Omental fat pad (tissue), 4 donors: Measurements from ENCODE around the gene ABCC5. TPM values are rescaled to one million over a fixed set of nuclear protein-coding genes. Genes with fewer than 3 reads are reported as not detected.
"Not testable (repeated sequence)": the region's sequence is repeated elsewhere in the genome, so short reads cannot be mapped to it uniquely, and the experiment has no call there.

Source experiments
- ATAC-seq: fragments of 150-250 bp; one replicate; pipeline ENCODE4 v1.9.1; 2016; ENCODE audit warnings: mild to moderate bottlenecking, moderate library complexity; ENCODE audit not compliant: low FRiP score
- DNase-seq: peaks from one replicate; pipeline ENCODE4 v3.0.0-alpha.2; 2019; ENCODE audit warnings: low spot score
- total RNA-seq, 4 donors: library from RNA; depleted of rRNA; stranded (reverse); fragments of >200 nt; gene quantifications; one replicate each; pipeline ENCODE4 v1.1.0, GENCODE V29; 2016
- TF ChIP-seq, protein P1 (sequence below), 3 donors: fragments of 450-650 bp; IDR thresholded peaks; one replicate each; pipeline ENCODE4 v1.5.1; 2016 to 2017; ENCODE audit warnings: antibody characterized with exemption in 3 of 3, mild to moderate bottlenecking in 3 of 3, moderate library complexity in 2 of 3

ABCC5 gene
- total RNA-seq, 4 donors from 2014 or later: 19.7 to 32.0 (median 27.2) TPM

DNA sequence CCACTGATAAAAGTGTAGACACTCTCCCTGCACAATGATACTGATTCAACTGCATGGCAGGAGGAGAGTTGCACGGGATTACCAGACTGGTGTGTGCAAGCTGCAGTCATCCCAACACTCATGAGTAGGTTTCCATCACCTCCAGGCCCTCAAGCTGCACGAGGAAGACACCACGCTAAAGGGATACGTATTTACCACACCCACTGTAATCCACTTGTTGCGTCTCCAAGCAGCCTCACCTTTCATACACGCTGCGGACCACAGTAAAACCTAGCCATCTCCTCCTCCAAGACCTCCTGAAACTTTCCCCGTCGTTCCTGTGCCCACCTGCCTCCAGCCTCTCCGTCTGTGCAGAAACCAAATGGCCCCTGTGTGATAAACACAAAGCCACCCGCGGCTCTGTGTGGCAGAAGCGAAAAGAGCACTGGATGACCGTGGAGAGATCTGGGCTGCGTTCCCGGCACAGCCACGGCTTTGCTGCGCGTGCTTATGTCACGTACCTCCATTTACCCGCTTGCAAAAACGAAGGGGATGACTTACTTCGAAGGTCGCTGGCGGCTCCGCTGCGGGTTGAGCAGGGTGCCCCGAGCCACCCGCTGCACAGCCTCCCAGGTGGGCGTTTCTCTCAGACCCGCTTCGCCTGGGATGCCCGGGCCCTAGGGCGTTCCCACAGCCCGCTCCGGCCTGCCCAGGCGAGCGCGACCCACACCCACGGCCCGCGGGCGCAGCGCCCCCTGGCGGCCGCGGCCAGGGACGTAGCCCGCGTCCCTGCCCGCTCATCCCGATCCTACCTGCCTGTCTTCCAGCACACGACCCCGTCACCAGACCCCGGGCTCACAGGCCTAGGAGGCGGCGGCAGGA lies 643 bp downstream of the ABCC5 start:
- TF ChIP-seq, protein P1, sequence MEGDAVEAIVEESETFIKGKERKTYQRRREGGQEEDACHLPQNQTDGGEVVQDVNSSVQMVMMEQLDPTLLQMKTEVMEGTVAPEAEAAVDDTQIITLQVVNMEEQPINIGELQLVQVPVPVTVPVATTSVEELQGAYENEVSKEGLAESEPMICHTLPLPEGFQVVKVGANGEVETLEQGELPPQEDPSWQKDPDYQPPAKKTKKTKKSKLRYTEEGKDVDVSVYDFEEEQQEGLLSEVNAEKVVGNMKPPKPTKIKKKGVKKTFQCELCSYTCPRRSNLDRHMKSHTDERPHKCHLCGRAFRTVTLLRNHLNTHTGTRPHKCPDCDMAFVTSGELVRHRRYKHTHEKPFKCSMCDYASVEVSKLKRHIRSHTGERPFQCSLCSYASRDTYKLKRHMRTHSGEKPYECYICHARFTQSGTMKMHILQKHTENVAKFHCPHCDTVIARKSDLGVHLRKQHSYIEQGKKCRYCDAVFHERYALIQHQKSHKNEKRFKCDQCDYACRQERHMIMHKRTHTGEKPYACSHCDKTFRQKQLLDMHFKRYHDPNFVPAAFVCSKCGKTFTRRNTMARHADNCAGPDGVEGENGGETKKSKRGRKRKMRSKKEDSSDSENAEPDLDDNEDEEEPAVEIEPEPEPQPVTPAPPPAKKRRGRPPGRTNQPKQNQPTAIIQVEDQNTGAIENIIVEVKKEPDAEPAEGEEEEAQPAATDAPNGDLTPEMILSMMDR (IDR thresholded peaks at IDR 0.05): peak in 1 of 3 donors; percentile 84
- ATAC-seq: peak; percentile 84

DNA sequence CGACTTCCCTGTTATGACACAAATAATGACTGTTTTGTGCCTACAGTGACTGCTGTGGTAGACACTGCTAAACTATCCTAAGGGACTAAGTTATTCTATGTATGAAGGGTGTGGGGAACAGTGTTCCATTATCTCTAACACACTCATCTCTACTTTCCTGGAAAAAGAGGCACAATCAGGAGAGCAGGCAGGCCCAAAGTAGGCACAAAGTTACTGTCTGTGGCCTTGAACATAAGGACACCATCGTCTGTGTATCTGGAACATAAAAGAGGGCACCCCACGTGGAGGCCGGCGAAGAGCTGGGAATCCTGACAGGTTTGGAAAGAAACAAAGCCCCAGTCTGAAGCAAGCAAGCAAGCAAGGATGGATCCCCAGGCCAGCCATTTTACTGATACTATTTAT lies 1.5 kb downstream of the ABCC5 start:
- DNase-seq: no peak
- TF ChIP-seq, protein P1 (IDR thresholded peaks at IDR 0.05): no peak
- no peak for ATAC-seq

More for the DNA sequence above, 643 bp downstream of the ABCC5 start:
- DNase-seq: no peak

DNA sequence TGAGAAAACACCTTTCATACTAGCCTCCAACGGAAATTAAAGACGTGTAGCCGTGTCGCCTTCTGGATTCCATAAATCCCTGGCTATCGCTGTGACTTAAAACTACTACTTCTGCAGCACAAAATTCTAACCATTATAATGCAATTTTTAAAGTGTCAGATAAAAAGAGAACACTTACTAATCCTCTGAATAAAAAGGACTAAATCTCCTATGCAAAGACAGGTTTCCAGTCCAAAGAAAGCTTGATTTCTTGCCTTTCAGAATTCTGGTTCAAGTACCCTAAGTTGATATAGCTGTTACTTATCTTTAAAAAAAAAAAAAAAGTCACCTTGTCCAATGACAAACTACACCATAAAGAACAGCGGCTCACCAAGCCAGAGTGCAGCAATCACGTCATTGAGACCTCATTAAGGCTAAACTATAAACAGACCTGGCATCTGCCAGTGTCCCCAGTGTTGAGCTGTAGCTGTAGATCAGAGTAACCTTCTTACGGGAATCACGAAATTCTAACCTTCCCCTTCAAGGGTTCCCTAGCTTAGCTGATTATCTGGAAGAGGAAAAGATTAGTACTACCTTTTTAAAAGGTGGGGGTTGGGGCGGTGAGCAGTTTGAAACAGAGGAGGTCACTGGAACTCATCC lies 2.2 kb downstream of the ABCC5 start:
- ATAC-seq (no peak), DNase-seq (no peak)
- TF ChIP-seq, protein P1 (IDR thresholded peaks at IDR 0.05): no peak

DNA sequence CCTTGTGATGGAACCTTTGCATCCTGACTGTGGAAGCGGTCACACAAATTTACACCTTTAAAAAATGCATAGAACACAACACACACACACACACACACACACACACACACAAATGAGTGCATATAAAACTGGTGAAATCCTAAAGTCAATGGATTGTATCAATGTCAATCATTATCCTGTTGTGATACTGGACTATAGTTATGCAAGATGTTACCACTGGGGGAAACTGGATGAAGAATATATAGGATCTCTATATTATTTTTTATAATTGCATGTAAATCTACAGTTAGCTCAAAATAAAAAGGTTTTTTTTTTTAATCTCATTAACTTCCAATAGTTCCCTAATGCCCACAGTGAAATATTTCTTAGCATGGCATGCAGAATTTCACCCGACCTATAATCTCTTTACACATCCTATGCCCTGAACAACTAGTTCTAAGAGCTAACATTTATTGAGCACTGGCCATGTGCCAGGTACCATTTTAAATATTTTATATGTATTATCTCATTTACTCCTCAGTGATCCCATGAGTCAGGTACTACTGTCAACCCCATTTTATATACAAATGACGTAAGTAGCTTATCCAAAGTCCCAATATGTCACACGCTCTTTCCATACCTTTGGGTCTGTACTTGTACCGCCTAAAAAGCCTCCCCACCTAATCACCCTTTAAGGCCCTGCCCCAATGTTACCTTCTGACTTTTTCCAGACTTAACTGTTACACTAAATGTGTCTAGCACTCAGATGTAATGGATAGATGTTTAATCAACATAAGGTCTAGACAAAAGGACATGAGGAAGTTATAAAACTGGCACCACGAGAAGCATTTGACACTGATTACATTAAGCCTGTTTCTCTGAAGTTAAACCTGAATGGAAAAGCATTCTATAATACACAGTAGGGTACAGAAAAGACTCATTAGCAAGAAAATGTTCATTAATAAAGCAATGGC lies 5.5 kb downstream of the ABCC5 start:
- no peak for ATAC-seq
- DNase-seq: no peak

DNA sequence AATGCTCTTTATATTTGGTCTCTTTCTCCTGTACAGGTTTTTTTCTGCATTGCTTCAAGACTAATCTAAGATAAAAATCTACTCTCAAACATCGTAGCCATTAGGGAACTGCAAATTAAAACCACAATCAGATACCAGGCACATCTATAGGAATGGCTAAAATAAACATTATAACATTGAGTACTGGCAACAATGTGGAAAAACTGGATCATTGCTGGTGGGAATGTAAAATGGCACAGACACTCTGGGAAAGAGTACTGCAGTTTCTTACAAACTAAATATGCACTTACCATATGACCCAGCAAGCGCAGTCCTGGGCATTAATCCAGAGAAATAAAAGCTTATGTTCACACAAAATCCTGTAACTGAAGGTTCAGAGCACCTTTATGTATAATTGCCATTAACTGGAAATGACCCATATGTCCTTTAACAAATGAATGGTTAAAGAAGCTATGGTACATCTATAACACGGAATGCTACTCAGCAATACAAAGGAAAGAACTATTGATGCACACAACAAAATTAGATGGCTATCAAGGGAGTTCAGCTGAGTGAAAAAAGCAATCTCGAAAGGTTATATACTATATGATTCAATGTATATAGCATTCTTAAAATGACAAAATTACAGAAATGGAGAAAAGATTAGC lies 6.3 kb downstream of the ABCC5 start:
- TF ChIP-seq, protein P1 (IDR thresholded peaks at IDR 0.05): no peak
- ATAC-seq (no peak), DNase-seq (no peak)

More for the DNA sequence above, 5.5 kb downstream of the ABCC5 start:
- TF ChIP-seq, protein P1 (IDR thresholded peaks at IDR 0.05): no peak

DNA sequence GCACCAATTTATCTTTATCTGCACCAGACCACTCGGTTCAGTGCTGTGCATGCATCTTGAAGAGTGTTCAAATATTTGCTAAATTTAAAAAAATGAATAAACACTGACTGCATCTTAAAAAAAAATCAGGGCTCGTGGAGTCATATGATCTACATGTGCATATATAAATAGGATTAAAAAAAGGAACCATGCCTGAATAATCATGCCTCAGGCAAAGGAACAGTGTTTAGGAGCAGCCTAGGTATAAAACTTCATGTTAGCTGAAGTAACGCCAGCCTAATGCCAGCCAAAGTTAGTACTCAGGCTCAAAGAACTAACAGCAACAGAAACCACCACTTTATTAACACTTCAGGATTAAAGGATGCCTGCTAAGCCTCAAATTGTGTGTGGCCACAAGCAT lies 9.5 kb downstream of the ABCC5 start:
- no peak for DNase-seq
- ATAC-seq: no peak
- TF ChIP-seq, protein P1 (IDR thresholded peaks at IDR 0.05): no peak

DNA sequence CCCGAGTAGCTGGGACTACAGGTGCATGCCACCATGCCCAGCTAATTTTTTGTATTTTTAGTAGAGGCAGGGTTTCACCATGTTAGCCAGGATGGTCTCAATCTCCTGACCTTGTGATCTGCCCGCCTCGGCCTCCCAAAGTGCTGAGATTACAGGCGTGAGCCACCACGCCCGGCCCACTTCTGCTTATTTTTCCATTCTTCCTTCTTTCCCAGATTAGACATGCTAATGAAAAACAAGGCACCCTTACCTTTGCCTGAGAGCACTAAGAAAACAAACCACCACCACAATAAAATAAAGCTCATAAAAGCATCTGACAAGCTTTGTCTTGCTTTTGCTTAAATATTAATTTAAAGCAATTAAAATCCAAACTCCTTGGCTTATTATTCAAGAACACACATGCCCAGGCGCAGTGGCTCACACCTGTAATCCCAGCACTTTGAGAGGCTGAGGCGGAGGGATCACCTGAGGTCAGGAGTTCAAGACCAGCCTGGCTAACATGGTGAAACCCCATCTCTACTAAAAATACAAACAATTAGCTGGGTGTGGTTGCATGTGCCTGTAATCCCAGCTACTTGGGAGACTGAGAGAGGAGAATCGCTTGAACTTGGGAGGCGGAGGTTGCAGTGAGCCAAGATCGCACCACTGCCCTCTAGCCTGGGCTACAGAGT lies 10.4 kb downstream of the ABCC5 start:
- not testable (repeated sequence) for ATAC-seq

More for the DNA sequence above, 10.4 kb downstream of the ABCC5 start:
- DNase-seq: not testable (repeated sequence)
